ENCODE results near the gene PRDM2. TPM values are rescaled to one million over a fixed set of nuclear protein-coding genes. Genes with fewer than 3 reads are reported as not detected.

The PRDM2 gene
- total RNA-seq, 2 donors from 2014 or later, result 29.3 to 30.0 TPM

DNA sequence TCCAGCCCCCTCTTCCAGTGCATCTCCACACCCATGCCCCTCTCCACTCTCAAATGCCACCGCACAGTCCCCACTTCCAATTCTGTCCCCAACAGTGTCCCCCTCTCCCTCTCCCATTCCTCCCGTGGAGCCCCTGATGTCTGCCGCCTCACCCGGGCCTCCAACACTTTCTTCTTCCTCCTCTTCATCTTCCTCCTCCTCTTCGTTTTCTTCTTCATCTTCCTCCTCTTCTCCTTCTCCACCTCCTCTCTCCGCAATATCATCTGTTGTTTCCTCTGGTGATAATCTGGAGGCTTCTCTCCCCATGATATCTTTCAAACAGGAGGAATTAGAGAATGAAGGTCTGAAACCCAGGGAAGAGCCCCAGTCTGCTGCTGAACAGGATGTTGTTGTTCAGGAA lies 80.8 kb downstream of the PRDM2 start:
- Histone ChIP-seq H3K36me3 (peaks cover 4% of the 10 kb centered on the region), H3K4me3 (no peak overlapping the region), H3K9ac (ENCODE audit: low read depth in 2 of 2, low read length in 2 of 2) (no peak overlapping the region), H3K27ac (no peak overlapping the region), H3K27me3 (no peaks in the 10 kb centered on the region), H3K9me3 (no peaks in the 10 kb centered on the region), H3K4me1 (no peaks in the 10 kb centered on the region)
- DNase-seq, result no peak
- TF ChIP-seq, protein P1, sequence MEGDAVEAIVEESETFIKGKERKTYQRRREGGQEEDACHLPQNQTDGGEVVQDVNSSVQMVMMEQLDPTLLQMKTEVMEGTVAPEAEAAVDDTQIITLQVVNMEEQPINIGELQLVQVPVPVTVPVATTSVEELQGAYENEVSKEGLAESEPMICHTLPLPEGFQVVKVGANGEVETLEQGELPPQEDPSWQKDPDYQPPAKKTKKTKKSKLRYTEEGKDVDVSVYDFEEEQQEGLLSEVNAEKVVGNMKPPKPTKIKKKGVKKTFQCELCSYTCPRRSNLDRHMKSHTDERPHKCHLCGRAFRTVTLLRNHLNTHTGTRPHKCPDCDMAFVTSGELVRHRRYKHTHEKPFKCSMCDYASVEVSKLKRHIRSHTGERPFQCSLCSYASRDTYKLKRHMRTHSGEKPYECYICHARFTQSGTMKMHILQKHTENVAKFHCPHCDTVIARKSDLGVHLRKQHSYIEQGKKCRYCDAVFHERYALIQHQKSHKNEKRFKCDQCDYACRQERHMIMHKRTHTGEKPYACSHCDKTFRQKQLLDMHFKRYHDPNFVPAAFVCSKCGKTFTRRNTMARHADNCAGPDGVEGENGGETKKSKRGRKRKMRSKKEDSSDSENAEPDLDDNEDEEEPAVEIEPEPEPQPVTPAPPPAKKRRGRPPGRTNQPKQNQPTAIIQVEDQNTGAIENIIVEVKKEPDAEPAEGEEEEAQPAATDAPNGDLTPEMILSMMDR (IDR thresholded peaks at IDR 0.05), result no peak
- intact Hi-C loops (cut with DNase I), result no loop called here

DNA sequence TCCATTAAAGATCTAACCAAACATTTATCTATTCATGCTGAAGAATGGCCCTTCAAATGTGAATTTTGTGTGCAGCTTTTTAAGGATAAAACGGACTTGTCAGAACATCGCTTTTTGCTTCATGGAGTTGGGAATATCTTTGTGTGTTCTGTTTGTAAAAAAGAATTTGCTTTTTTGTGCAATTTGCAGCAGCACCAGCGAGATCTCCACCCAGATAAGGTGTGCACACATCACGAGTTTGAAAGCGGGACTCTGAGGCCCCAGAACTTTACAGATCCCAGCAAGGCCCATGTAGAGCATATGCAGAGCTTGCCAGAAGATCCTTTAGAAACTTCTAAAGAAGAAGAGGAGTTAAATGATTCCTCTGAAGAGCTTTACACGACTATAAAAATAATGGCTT lies 81.2 kb downstream of the PRDM2 start:
- Histone ChIP-seq H3K4me1 (no peaks in the 10 kb centered on the region), H3K27ac (no peak overlapping the region), H3K9ac (ENCODE audit: low read depth in 2 of 2, low read length in 2 of 2) (no peak overlapping the region), H3K36me3 (peaks cover 4% of the 10 kb centered on the region), H3K9me3 (no peaks in the 10 kb centered on the region), H3K4me3 (no peak overlapping the region), H3K27me3 (no peaks in the 10 kb centered on the region)
- TF ChIP-seq, protein P1 (IDR thresholded peaks at IDR 0.05), result no peak
- intact Hi-C loops (cut with DNase I), result no loop called here
- DNase-seq, result no peak

DNA sequence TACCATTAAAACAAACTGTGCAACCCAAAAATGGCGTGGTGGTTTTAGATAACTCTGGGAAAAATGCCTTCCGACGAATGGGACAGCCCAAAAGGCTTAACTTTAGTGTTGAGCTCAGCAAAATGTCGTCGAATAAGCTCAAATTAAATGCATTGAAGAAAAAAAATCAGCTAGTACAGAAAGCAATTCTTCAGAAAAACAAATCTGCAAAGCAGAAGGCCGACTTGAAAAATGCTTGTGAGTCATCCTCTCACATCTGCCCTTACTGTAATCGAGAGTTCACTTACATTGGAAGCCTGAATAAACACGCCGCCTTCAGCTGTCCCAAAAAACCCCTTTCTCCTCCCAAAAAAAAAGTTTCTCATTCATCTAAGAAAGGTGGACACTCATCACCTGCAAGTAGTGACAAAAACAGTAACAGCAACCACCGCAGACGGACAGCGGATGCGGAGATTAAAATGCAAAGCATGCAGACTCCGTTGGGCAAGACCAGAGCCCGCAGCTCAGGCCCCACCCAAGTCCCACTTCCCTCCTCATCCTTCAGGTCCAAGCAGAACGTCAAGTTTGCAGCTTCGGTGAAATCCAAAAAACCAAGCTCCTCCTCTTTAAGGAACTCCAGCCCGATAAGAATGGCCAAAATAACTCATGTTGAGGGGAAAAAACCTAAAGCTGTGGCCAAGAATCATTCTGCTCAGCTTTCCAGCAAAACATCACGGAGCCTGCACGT lies 82.1 kb downstream of the PRDM2 start:
- Histone ChIP-seq H3K27me3 (no peaks in the 10 kb centered on the region), H3K27ac (no peak overlapping the region), H3K36me3 (peaks cover 4% of the 10 kb centered on the region), H3K4me1 (no peaks in the 10 kb centered on the region), H3K4me3 (no peak overlapping the region), H3K9ac (ENCODE audit: low read depth in 2 of 2, low read length in 2 of 2) (no peak overlapping the region), H3K9me3 (no peaks in the 10 kb centered on the region)
- TF ChIP-seq, protein P1 (IDR thresholded peaks at IDR 0.05), result no peak
- intact Hi-C loops (cut with DNase I), result no loop called here
- DNase-seq, result no peak

DNA sequence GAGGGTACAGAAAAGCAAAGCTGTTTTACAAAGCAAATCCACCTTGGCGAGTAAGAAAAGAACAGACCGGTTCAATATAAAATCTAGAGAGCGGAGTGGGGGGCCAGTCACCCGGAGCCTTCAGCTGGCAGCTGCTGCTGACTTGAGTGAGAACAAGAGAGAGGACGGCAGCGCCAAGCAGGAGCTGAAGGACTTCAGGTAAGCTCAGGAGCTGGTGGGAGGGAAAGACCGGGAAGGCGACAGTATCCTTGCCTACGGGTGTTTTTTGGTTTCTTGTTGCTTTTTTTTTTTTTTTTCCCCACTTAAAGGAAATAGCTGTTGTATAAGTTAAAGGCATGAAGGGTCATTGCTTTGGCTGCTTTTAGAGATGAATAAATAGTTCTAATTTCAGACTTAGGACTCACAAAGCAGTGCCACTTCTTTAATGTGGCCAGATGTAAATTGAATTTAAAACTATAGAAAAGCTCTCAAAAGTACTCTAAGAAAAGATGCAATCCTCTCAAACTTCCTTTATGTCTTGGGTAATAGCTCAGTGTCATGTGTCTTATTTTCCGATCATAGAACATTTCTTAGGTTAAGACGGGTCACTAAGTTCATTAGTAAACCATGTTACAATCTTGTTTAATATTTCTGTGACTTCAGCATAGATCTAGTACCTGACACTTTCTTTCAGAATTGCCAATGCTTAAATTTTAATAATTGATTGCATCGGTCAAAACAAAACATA lies 82.8 kb downstream of the PRDM2 start:
- Histone ChIP-seq H3K36me3 (peaks cover 4% of the 10 kb centered on the region), H3K9me3 (no peaks in the 10 kb centered on the region), H3K27me3 (no peaks in the 10 kb centered on the region), H3K27ac (no peak overlapping the region), H3K4me3 (no peak overlapping the region), H3K4me1 (no peaks in the 10 kb centered on the region), H3K9ac (ENCODE audit: low read depth in 2 of 2, low read length in 2 of 2) (no peak overlapping the region)
- intact Hi-C loops (cut with DNase I), result no loop called here
- TF ChIP-seq, protein P1 (IDR thresholded peaks at IDR 0.05), result no peak
- no peak for DNase-seq

DNA sequence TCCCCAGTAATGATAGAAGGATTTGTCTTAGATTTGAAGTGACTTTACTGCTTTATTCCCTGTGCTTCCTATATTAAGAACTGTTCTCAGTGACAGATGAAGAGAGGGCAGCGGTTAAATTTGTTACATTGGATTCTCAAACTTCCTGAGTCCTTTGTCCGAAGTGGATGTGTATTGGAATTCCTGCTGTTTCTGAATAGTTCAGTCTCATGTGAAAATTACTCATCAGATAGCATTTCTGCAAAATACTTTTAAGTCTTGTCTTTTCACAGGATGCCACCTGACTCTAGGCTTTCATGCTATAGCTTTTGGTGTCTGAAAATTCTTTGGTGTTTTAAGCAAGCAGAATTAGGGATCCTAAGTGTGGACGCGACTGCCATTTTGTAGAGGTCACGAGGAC lies 83.6 kb downstream of the PRDM2 start:
- Histone ChIP-seq H3K4me1 (no peaks in the 10 kb centered on the region), H3K27me3 (no peaks in the 10 kb centered on the region), H3K27ac (no peak overlapping the region), H3K36me3 (peaks cover 4% of the 10 kb centered on the region), H3K4me3 (no peak overlapping the region), H3K9me3 (no peaks in the 10 kb centered on the region), H3K9ac (ENCODE audit: low read depth in 2 of 2, low read length in 2 of 2) (no peak overlapping the region)
- intact Hi-C loops (cut with DNase I), result no loop called here
- TF ChIP-seq, protein P1 (IDR thresholded peaks at IDR 0.05), result no peak
- DNase-seq, result no peak

All from colonic mucosa (tissue), 4 donors.